Cardiac muscle cell (in vitro differentiated cells and primary cell): Measurements from ENCODE around the gene PRPH. TPM values are rescaled to one million over a fixed set of nuclear protein-coding genes. Genes with fewer than 3 reads are reported as not detected.
A peak's percentile ranks its signal among the peaks of the same experiment; 100 is the strongest.

Experiments
- DNase-seq, 2 donors: peaks; one replicate each; pipeline versions ENCODE4 v3.0.0 to v3.0.0-alpha.2; 2010 to 2017; ENCODE audit warnings: low read depth in 1 of 2, low spot score in 1 of 2
- H3K27ac ChIP-seq: fragments of 200-600 bp; sonication (generic); 2 replicates; pipeline ENCODE4 v1.5.1; 2016
- H3K27me3 ChIP-seq: fragments of 200-600 bp; sonication (generic); 2 replicates; pipeline ENCODE4 v1.6.0; 2016; ENCODE audit warnings: control low read depth
- H3K36me3 ChIP-seq: fragments of 200-600 bp; sonication (generic); 2 replicates; pipeline ENCODE4 v1.5.1; 2016; ENCODE audit warnings: control low read depth
- H3K4me1 ChIP-seq: fragments of 200-600 bp; sonication (generic); 2 replicates; pipeline ENCODE4 v1.8.1; 2017; ENCODE audit warnings: low read depth, mild to moderate bottlenecking, mixed run types
- H3K4me3 ChIP-seq: fragments of 200-600 bp; sonication (generic); 2 replicates; pipeline ENCODE4 v1.5.1; 2016; ENCODE audit warnings: mild to moderate bottlenecking
- H3K9me3 ChIP-seq: fragments of 200-600 bp; sonication (generic); 2 replicates; pipeline ENCODE4 v1.5.1; 2017; ENCODE audit warnings: low read depth, mild to moderate bottlenecking, control low read depth
- polyA plus RNA-seq: library from polyadenylated mRNA; unstranded; fragments of >200 nt; fragmentation: Nextera tagmentation; extraction: Ambion mirVana; gene quantifications from 2 replicates; pipeline ENCODE4 v1.2.1, GENCODE V29; 2016
- total RNA-seq: library from RNA; depleted of rRNA; stranded (reverse); fragments of >200 nt; gene quantifications from 2 replicates; pipeline ENCODE4 v1.2.3, GENCODE V29; 2016
- TF ChIP-seq, protein P1 (sequence below): IDR thresholded peaks from 2 replicates; pipeline ENCODE4 v1.5.1; 2012; ENCODE audit warnings: low read depth, mild to moderate bottlenecking, low read length

The PRPH gene
- total and polyA plus RNA-seq, 2 experiments from 2014 or later: 1.1 to 4.0 TPM

GRCh38 chr12:49340971-49341776 is 46.2 kb downstream of the PRPH start:
- Histone ChIP-seq H3K27me3 (peaks cover 100% of the 10 kb centered on the region), H3K4me1 (peaks cover 12% of the 10 kb centered on the region), H3K36me3 (no peaks in the 10 kb centered on the region), H3K4me3 (no peak overlapping the region), H3K27ac (no peak overlapping the region), H3K9me3 (no peaks in the 10 kb centered on the region)
- TF ChIP-seq, protein P1, sequence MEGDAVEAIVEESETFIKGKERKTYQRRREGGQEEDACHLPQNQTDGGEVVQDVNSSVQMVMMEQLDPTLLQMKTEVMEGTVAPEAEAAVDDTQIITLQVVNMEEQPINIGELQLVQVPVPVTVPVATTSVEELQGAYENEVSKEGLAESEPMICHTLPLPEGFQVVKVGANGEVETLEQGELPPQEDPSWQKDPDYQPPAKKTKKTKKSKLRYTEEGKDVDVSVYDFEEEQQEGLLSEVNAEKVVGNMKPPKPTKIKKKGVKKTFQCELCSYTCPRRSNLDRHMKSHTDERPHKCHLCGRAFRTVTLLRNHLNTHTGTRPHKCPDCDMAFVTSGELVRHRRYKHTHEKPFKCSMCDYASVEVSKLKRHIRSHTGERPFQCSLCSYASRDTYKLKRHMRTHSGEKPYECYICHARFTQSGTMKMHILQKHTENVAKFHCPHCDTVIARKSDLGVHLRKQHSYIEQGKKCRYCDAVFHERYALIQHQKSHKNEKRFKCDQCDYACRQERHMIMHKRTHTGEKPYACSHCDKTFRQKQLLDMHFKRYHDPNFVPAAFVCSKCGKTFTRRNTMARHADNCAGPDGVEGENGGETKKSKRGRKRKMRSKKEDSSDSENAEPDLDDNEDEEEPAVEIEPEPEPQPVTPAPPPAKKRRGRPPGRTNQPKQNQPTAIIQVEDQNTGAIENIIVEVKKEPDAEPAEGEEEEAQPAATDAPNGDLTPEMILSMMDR: no peak
- no peak for DNase-seq

- Histone ChIP-seq H3K9me3 (no peaks in the 10 kb centered on the region), H3K4me3 (no peak overlapping the region), H3K36me3 (no peaks in the 10 kb centered on the region), H3K27ac (no peak overlapping the region), H3K27me3 (peaks cover 100% of the 10 kb centered on the region), H3K4me1 (peaks cover 16% of the 10 kb centered on the region)
- TF ChIP-seq, protein P1: no peak
- DNase-seq: no peak
Measured at GRCh38 chr12:49341777-49342065, 46.8 kb downstream of the PRPH start.

- no peaks in the 10 kb centered on the region for H3K9me3 ChIP-seq
Measured at GRCh38 chr12:49342066-49342913, 47.3 kb downstream of the PRPH start.

DNA sequence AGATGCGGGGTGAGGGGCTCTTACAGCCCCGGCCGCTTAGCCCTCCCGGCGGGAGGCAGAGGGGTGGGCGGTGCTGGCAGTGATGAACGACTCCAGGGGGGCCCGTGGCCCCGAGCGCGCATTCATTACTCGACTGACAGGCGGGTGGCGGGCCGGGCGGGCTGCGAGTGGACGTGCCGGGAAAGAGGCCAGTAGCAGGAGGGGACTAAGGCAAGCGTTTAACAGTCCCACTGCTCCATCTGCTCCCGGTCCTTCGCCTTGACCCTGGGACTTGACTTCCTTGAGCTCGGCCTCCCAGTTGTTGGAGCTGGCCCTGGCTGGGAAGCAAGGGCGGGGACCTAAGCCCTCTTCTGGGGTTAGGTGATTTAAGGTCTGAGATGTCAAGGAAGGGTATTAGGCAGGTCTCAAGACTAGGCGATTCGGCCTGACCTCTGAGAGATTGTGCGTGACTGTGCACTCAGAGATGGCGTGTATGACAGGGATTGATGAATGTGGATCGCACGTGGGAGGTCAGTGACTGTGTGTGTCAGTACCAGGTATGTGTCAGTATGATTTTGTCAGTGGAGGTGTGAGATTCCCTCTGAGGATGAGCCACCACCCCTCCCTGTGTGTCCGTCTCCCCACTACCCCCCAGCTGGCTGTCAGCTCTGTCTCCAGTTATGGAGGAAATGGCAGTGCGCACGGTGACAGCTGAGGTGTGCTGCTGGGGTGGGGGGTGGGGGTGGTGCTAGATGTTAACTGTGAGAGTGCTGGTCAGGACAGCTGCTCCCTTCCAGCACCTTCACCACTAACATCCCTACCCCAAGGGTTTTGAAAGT is 48.2 kb downstream of the PRPH start:
- H3K27ac ChIP-seq: no peak overlapping the region
- no peaks in the 10 kb centered on the region for H3K36me3 ChIP-seq
- TF ChIP-seq, protein P1: no peak
- H3K4me1 ChIP-seq: peaks cover 19% of the 10 kb centered on the region
- DNase-seq: no peak
- H3K9me3 ChIP-seq: no peaks in the 10 kb centered on the region
- peak overlapping the region; percentile 26 for H3K4me3 ChIP-seq
- H3K27me3 ChIP-seq: peaks cover 100% of the 10 kb centered on the region

More at GRCh38 chr12:49342066-49342913, 47.3 kb downstream of the PRPH start:
- TF ChIP-seq, protein P1: peak; percentile 85
- Histone ChIP-seq H3K27ac (no peak overlapping the region), H3K4me1 (peaks cover 19% of the 10 kb centered on the region), H3K27me3 (peaks cover 100% of the 10 kb centered on the region), H3K4me3 (peak overlapping the region; percentile 26), H3K36me3 (no peaks in the 10 kb centered on the region)
- peak; percentile 82 to 95 for DNase-seq

GRCh38 chr12:49344486-49345050 is 49.6 kb downstream of the PRPH start:
- peaks cover 19% of the 10 kb centered on the region for H3K4me1 ChIP-seq
- no peaks in the 10 kb centered on the region for H3K36me3 ChIP-seq
- no peak overlapping the region for H3K27ac ChIP-seq
- TF ChIP-seq, protein P1: no peak
- DNase-seq: no peak
- peak overlapping the region; percentile 38 for H3K4me3 ChIP-seq
- peaks cover 100% of the 10 kb centered on the region for H3K27me3 ChIP-seq
- no peaks in the 10 kb centered on the region for H3K9me3 ChIP-seq
